Measurements from ENCODE around the gene UGGT1.

The UGGT1 gene, protein sequence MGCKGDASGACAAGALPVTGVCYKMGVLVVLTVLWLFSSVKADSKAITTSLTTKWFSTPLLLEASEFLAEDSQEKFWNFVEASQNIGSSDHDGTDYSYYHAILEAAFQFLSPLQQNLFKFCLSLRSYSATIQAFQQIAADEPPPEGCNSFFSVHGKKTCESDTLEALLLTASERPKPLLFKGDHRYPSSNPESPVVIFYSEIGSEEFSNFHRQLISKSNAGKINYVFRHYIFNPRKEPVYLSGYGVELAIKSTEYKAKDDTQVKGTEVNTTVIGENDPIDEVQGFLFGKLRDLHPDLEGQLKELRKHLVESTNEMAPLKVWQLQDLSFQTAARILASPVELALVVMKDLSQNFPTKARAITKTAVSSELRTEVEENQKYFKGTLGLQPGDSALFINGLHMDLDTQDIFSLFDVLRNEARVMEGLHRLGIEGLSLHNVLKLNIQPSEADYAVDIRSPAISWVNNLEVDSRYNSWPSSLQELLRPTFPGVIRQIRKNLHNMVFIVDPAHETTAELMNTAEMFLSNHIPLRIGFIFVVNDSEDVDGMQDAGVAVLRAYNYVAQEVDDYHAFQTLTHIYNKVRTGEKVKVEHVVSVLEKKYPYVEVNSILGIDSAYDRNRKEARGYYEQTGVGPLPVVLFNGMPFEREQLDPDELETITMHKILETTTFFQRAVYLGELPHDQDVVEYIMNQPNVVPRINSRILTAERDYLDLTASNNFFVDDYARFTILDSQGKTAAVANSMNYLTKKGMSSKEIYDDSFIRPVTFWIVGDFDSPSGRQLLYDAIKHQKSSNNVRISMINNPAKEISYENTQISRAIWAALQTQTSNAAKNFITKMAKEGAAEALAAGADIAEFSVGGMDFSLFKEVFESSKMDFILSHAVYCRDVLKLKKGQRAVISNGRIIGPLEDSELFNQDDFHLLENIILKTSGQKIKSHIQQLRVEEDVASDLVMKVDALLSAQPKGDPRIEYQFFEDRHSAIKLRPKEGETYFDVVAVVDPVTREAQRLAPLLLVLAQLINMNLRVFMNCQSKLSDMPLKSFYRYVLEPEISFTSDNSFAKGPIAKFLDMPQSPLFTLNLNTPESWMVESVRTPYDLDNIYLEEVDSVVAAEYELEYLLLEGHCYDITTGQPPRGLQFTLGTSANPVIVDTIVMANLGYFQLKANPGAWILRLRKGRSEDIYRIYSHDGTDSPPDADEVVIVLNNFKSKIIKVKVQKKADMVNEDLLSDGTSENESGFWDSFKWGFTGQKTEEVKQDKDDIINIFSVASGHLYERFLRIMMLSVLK (N-terminal part only)

DNA sequence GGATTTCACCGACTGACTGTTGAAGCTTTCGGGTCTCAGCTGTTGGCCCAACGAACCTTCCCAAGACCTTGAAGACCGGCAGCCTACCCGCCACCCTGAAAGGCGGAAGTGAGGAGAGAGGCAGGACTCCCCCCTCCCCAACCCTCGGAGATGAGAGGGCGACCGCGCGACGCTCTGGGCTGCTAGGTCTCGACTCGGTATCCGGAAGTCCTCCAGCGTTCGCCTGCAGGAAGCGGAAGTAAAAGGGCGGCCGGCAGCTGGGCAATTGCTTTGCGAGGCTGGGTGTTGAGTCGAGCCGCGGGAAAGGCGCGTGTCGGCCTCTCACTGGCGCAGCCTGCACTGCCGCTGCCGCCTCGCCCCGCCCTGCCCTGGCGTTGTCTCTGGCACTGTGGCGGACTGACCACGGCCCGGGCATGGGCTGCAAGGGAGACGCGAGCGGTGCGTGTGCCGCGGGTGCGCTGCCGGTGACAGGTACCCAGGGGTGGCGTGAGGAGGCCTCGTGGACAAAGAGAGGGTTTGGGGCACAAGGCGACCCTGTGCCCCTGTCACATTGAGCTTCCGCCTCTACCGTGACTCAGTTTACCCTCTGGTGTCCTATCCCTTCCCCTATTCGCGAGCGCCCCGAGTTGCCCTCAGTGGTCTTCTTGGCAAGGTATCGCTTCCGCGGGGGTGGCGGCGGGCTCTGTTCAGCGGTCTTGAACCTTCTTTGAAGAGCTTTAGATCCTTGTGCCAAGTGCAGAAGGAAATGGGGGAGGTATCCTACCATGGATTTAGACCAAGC, at the start of gene UGGT1:
Gene UGGT1, plus strand, starts transcription at position 256 of the 781 bp plus-strand sequence. Its CDS starts 158 bp downstream, at position 414.
- TF ChIP-seq GATA2 (IDR thresholded peaks at IDR 0.05; ENCODE audit: low read depth, low read length) (no peak), GATA3 (IDR thresholded peaks at IDR 0.05; ENCODE audit: low read depth, low read length) (no peak)

DNA sequence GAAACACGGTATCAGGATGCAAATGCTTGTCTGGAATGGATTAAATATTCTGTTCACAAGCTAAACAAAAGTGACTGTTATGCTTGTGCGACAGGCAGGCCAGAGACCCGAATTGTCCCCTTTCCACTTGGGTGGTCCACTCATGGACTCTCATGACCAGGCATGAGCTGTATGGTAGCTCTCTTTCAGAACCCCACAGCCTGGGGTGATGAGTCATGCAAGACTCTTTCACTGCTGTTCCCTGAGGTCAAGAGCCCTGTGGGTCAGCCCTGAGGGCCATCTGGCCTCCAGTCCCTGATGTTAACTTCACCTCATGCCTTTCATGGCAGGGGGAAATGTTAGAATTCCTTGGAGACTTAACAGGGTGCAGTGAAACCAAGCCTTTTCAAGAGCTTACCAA, 49.4 kb upstream of the UGGT1 start:
- TF ChIP-seq GATA2 (IDR thresholded peaks at IDR 0.05; ENCODE audit: low read depth, low read length) (no peak), GATA3 (IDR thresholded peaks at IDR 0.05; ENCODE audit: low read depth, low read length) (no peak)

DNA sequence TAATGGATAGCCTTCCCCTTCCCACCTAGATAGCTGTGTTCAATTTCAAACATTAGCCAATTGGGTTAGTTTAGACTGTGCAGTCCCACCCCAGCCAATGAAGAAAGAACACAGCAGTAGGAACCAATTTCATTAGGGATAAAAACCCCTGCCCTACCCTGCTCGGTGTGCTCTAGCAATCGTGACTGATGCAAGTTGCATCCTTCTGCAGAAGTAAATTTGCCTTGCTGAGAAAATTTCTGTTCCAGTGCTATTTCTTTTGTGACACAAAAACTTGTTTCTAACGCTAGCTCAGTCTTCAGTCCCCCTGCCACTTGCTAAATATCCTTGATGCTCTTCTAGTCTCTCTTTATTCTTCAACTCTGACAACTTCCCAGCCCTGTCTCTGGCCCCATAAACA, 48.0 kb upstream of the UGGT1 start:
- TF ChIP-seq GATA2 (IDR thresholded peaks at IDR 0.05; ENCODE audit: low read depth, low read length), result no peak
- no peak for TF ChIP-seq GATA3 (IDR thresholded peaks at IDR 0.05; ENCODE audit: low read depth, low read length)

DNA sequence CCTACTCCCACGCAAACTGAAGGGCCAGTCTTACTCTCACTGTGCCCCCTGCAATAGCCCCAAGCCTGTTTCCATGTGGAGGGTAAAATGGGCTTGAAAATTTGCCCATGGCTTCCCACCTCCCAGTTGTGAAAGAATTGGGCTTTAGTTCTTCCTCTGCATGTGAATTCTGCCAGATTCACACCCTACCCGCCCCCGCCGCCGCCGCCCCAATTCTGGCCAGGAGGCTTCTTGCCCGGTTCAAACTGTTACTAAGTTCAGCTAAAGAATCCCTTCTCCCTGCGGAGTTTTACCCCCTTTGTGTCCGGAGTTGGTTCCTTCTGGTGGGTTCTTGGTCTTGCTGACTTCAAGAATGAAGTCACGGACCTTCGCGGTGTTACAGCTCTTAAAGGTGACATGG, 37.7 kb upstream of the UGGT1 start:
- no peak for TF ChIP-seq GATA2 (IDR thresholded peaks at IDR 0.05; ENCODE audit: low read depth, low read length)
- TF ChIP-seq GATA3 (IDR thresholded peaks at IDR 0.05; ENCODE audit: low read depth, low read length), result no peak

DNA sequence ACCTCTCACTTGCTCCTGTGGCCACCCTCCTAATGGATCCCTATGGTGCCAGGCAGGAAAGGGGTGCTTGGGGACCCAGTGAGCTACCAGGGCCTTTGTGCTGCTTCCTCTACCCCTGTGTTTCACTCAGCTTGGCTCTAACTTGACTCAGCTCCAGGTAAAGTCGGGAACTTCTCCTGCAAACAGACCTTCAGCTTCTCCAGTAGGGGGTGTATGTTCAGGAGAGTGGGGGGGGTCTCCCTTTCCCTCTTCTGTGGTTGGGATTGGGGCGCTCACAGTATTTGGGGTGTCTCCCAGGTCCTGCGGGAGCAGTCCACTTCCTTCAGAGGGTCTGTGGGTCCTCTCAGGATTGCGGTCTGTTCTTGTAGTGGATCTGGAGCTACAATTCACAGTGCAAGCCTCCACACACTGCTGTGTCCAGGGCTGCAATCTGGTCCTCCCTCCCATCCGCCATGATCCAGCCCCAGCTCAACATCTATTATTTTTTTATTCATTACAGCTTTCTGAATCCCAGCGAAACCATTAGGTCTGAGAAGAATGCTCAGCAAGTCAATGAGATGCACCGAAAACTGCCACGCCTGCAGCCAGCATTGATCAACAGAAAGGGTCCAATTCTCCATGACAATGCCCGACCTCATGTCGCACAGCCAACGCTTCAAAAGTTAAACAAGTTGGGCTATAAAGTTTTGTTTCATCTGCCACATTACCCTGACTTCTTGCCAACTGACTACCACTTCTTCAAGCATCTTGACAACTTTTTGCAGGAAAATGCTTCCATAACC, 36.7 kb upstream of the UGGT1 start:
- no peak for TF ChIP-seq GATA3 (IDR thresholded peaks at IDR 0.05; ENCODE audit: low read depth, low read length)
- no peak for TF ChIP-seq GATA2 (IDR thresholded peaks at IDR 0.05; ENCODE audit: low read depth, low read length)

DNA sequence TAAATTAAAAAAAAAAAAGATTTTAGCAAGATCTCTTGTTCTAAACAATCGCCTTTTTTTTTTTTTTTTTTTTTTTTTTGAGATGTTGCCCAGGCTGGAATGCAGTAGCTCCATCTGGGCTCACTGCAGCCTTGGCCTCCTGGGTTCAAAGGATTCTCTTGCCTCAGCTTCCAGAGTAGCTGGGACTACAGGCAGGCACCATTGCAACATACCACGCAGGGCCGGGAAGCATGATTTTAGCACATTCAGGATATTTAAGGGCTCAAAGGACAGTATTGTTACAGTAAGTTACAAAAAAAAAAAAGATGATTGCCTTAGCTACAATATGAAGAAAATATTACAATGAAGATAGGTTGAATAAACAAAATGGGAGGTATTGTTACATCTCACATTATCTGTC, 33.7 kb upstream of the UGGT1 start:
- no peak for TF ChIP-seq GATA3 (IDR thresholded peaks at IDR 0.05; ENCODE audit: low read depth, low read length)
- TF ChIP-seq GATA2 (IDR thresholded peaks at IDR 0.05; ENCODE audit: low read depth, low read length), result no peak

DNA sequence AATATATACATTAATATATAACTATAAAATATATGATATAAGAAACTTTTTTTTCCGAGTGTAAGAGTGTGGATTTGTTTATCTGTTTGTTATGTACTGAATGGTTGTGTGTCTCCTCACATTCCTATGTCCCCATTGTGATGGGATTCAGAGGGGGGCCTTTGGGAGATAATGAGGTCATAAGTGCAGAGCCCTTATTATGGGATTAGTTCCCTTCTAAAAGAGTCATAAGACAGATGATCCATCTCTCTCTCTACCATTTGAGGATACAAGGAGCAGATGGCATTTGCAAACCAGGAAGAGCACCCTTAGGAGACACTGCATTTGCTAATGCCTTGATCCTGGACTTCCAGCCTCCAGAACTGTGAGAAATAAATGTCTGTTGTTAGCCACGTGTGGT, 32.9 kb upstream of the UGGT1 start:
- TF ChIP-seq GATA3 (IDR thresholded peaks at IDR 0.05; ENCODE audit: low read depth, low read length), result no peak
- no peak for TF ChIP-seq GATA2 (IDR thresholded peaks at IDR 0.05; ENCODE audit: low read depth, low read length)

DNA sequence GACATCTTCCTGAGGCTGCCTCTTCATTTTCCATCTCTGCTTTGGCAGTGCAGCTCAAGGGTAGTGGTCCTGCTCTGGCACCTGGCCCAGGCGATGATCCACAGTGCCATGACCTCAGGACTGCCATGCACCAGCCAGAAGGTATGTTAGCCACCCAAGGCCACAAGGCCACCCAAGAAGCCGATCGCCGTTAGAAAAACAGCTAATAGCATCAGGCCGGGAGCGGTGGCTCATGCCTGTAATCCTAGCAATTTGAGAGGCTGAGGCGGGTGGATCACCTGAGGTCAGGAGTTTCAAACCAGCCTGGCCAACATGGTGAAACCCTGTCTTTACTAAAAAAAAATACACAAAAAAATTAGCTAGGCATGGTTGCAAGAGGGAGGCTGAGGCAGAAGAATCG, 28.4 kb upstream of the UGGT1 start:
- no peak for TF ChIP-seq GATA2 (IDR thresholded peaks at IDR 0.05; ENCODE audit: low read depth, low read length)
- no peak for TF ChIP-seq GATA3 (IDR thresholded peaks at IDR 0.05; ENCODE audit: low read depth, low read length)

DNA sequence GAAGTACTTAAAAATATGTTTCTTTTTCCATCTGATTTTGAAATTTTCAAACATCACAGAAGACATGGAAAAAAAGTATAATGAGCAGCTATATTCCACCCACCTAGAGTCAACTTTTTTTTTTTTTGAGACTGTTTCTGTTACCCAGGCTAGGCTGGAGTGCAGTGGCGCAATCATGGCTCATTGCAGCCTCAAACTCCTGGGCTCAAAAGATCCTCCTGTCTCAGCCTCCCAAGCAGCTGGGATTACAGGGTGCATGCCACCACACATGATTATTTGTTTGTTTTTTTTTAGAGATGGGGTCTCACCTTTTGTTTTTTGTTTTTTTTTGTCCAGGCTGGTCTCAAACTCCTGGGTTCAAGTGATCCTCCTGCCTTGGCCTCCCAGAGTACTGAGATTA, 26.6 kb upstream of the UGGT1 start:
- TF ChIP-seq GATA3 (IDR thresholded peaks at IDR 0.05; ENCODE audit: low read depth, low read length) (no peak), GATA2 (IDR thresholded peaks at IDR 0.05; ENCODE audit: low read depth, low read length) (no peak)

DNA sequence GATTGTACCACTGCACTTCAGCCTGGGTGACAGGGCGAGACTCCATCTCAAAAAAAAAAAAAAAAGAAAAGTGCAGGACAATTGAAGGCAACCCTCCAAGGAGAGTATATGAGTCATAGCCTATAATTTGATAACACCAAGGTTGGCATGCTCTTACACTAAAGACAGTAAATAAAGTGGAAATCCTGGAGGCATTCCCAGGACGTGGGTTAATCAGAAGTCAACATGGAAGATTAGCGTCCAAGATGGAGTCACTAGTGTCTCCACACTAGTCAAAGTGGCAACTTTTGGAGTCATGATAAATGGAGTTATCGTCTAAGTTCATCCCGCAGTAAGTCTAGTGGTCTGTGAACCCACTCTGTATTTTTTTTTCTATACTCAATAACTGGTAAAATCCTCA, 21.2 kb upstream of the UGGT1 start:
- TF ChIP-seq GATA2 (IDR thresholded peaks at IDR 0.05; ENCODE audit: low read depth, low read length) (no peak), GATA3 (IDR thresholded peaks at IDR 0.05; ENCODE audit: low read depth, low read length) (no peak)

DNA sequence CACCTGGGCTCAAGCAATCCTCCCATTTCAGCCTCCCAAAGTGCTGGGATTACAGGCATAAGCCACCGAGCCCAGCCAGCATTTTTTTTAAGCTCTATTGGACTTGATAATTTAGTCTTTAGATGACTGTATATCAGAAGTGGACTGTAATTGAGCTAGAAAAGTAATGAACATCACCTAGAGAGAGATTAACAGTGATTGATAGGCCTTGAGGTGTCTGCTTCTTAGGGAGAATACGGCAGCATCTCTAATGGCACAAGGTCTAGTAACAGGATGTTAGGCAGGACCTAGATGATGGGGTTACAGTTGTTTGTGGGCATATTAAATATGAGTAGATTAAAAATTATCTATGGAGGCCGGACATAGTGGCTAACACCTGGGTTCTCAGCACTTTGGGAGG, 17.7 kb upstream of the UGGT1 start:
- no peak for TF ChIP-seq GATA3 (IDR thresholded peaks at IDR 0.05; ENCODE audit: low read depth, low read length)
- TF ChIP-seq GATA2 (IDR thresholded peaks at IDR 0.05; ENCODE audit: low read depth, low read length), result no peak

DNA sequence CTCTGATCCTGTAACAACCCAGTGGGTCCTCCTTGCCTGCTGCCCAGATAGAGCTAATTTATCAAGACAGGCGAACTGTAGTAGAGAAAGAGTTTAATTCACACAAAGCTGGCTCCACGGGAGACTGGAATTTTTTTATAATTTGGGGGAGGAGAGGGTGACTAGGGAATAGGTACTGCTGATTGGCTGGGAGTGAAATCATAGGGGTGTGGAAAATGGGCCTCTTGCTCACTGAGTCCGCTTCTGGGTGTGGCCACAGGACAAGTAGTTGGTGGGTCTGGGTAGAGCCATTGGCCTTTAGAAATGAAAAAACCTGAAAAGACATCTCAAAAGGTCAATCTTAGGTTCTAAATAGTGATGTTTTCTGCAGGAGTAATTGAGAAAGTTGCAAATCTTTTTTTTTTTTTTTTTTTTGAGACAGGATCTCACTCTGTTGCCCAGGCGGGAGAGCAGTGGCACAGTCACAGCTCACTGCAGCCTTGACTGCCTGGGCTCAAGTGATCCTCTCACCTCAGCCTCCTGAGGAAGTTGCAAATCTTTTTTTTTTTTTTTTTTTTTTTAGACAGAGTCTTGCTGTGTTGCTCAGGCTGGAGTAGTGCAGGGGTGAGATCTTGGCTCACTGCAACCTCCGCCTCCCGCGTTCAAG, 14.4 kb upstream of the UGGT1 start:
- TF ChIP-seq GATA2 (IDR thresholded peaks at IDR 0.05; ENCODE audit: low read depth, low read length) (no peak), GATA3 (IDR thresholded peaks at IDR 0.05; ENCODE audit: low read depth, low read length) (no peak)

Measured in SH-SY5Y (cell line).